OCI-LY7 (cell line): ENCODE measurements around the gene EPHA5.

Experiments used
- CTCF ChIP-seq: fragments of 200-600 bp; sonication (generic); conservative IDR thresholded peaks from 2 replicates; pipeline ENCODE4 v1.5.1; 2014; ENCODE audit warnings: mild to moderate bottlenecking, antibody characterized with exemption, low read length, moderate library complexity, mixed read lengths
- EZH2phosphoT487 ChIP-seq: fragments of 200-600 bp; sonication (generic); IDR thresholded peaks from 2 replicates; pipeline ENCODE4 v1.6.1; 2018; ENCODE audit warnings: low read depth, borderline replicate concordance, mild to moderate bottlenecking, mixed run types, antibody characterized with exemption, low read length, moderate library complexity, mixed read lengths

DNA sequence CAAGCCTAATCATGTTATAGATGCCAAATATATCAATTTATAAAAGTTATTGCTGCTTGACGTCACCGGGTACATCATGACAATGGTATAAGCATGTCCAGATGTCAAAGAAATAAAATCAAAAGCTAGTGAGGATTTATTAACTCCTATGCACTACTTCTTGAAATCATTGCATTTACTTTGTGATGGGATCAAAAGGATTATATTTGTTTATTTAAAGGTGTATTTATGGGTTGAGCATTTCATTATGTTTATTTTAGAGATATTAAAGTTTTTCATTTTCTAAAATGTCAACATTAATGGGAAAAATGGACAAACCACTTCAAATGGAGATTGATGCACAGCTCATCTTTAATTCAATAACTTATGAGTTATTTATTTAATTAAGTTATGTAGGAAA, 277.8 kb downstream of the EPHA5 start:
- no peak for TF ChIP-seq CTCF
- TF ChIP-seq EZH2phosphoT487, result no peak
